Smooth muscle cell (in vitro differentiated cells): ENCODE data around the gene C15orf61. TPM values are rescaled to one million over a fixed set of nuclear protein-coding genes. Genes with fewer than 3 reads are reported as not detected.

Experiments used
- DNase-seq: peaks from one replicate; lab custom pipeline; 2025; ENCODE audit not compliant: unreplicated experiment; lab: John Stamatoyannopoulos, UW
- H2AFZ ChIP-seq: fragments of 200-600 bp; sonication (generic); 2 replicates; pipeline ENCODE4 v1.6.0; 2016; ENCODE audit warnings: antibody characterized with exemption, low read depth, mild to moderate bottlenecking
- H3F3A ChIP-seq: fragments of 200-600 bp; sonication (generic); 2 replicates; pipeline ENCODE4 v1.6.0; 2017; ENCODE audit warnings: antibody characterized with exemption, low read depth
- H3K27ac ChIP-seq: fragments of 200-600 bp; sonication (generic); 2 replicates; pipeline ENCODE4 v1.5.1; 2016; ENCODE audit warnings: low read depth, mild to moderate bottlenecking
- H3K27me3 ChIP-seq: fragments of 200-600 bp; sonication (generic); 2 replicates; pipeline ENCODE4 v1.6.1; 2016; ENCODE audit warnings: low read depth, mild to moderate bottlenecking
- H3K36me3 ChIP-seq: fragments of 200-600 bp; sonication (generic); 2 replicates; pipeline ENCODE4 v1.5.1; 2016; ENCODE audit warnings: low read depth
- H3K4me1 ChIP-seq: fragments of 200-600 bp; sonication (generic); 2 replicates; pipeline ENCODE4 v1.5.1; 2016; ENCODE audit warnings: low read depth
- H3K4me2 ChIP-seq: fragments of 200-600 bp; sonication (generic); 2 replicates; pipeline ENCODE4 v1.6.0; 2016; ENCODE audit warnings: mild to moderate bottlenecking
- H3K4me3 ChIP-seq: fragments of 200-600 bp; sonication (generic); 2 replicates; pipeline ENCODE4 v1.5.1; 2016; ENCODE audit warnings: mild to moderate bottlenecking
- H3K79me2 ChIP-seq: fragments of 200-600 bp; sonication (generic); 2 replicates; pipeline ENCODE4 v1.6.0; 2016; ENCODE audit warnings: low read depth, mild to moderate bottlenecking
- H3K9ac ChIP-seq: fragments of 200-600 bp; sonication (generic); 2 replicates; pipeline ENCODE4 v1.6.0; 2016; ENCODE audit warnings: low read depth
- H3K9me3 ChIP-seq: fragments of 200-600 bp; sonication (generic); replicated peaks from 2 replicates; pipeline ENCODE4 v1.5.1; 2016; ENCODE audit warnings: low read depth
- H4K20me1 ChIP-seq: fragments of 200-600 bp; sonication (generic); 2 replicates; pipeline ENCODE4 v1.6.0; 2016; ENCODE audit warnings: low read depth
- WGBS: methylation state at CpG from one replicate; pipeline ENCODE4 v1.1.7; 2016; ENCODE audit warnings: low lambda C conversion rate; 5-methylcytosine and 5-hydroxymethylcytosine counted together
- polyA plus RNA-seq: library from polyadenylated mRNA; unstranded; fragments of >200 nt; fragmentation: Nextera tagmentation; extraction: Ambion mirVana; gene quantifications from 2 replicates; pipeline ENCODE4 v1.2.1, GENCODE V29; 2016
- total RNA-seq: library from RNA; depleted of rRNA; stranded (reverse); fragments of >200 nt; gene quantifications from 2 replicates; pipeline ENCODE4 v1.2.3, GENCODE V29; 2014
- TF ChIP-seq, protein P1 (sequence below): fragments of 200-600 bp; sonication (generic); IDR thresholded peaks from 2 replicates; pipeline ENCODE4 v1.5.1; 2017; ENCODE audit warnings: borderline replicate concordance, mild to moderate bottlenecking, antibody characterized with exemption; ENCODE audit not compliant: insufficient read depth, poor library complexity, severe bottlenecking

C15orf61 gene
- total and polyA plus RNA-seq, 2 experiments from 2014 or later, result 5.6 to 8.0 TPM

DNA sequence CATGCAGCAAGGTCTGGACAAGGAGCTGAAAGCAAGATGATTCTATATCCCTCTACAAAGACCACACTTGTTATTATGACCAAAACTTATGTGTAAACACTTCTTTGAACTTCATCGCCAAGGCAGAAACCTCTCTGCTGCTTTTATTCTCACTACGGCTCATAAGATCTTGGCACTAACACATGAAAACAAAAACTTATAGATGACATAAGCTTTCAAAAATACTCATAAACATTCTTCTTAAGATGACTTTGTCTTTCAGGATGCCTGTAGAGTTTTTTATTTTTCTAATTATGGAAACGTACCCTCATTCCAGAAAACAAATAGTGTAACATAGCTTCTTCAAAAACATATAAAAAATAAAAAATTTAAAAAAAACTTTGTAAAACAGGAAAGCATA, 12.5 kb upstream of the C15orf61 start:
- no peak overlapping the region for H2AFZ ChIP-seq
- no peaks in the 10 kb centered on the region for H3K36me3 ChIP-seq
- H3K27me3 ChIP-seq, result no peaks in the 10 kb centered on the region
- no peak overlapping the region for H3K4me3 ChIP-seq
- H3K27ac ChIP-seq, result no peak overlapping the region
- H3F3A ChIP-seq, result no peaks in the 10 kb centered on the region
- no peaks in the 10 kb centered on the region for H3K9me3 ChIP-seq
- no peak overlapping the region for H3K9ac ChIP-seq
- H3K4me1 ChIP-seq, result no peaks in the 10 kb centered on the region
- H4K20me1 ChIP-seq, result no peaks in the 10 kb centered on the region
- WGBS, result 96% methylated on average over 3 of the region's 3 CpGs
- TF ChIP-seq, protein P1, sequence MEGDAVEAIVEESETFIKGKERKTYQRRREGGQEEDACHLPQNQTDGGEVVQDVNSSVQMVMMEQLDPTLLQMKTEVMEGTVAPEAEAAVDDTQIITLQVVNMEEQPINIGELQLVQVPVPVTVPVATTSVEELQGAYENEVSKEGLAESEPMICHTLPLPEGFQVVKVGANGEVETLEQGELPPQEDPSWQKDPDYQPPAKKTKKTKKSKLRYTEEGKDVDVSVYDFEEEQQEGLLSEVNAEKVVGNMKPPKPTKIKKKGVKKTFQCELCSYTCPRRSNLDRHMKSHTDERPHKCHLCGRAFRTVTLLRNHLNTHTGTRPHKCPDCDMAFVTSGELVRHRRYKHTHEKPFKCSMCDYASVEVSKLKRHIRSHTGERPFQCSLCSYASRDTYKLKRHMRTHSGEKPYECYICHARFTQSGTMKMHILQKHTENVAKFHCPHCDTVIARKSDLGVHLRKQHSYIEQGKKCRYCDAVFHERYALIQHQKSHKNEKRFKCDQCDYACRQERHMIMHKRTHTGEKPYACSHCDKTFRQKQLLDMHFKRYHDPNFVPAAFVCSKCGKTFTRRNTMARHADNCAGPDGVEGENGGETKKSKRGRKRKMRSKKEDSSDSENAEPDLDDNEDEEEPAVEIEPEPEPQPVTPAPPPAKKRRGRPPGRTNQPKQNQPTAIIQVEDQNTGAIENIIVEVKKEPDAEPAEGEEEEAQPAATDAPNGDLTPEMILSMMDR, result no peak
- no peak for DNase-seq
- H3K4me2 ChIP-seq, result no peak overlapping the region
- H3K79me2 ChIP-seq, result no peaks in the 10 kb centered on the region

- no peaks in the 10 kb centered on the region for H3K27me3 ChIP-seq
- H3F3A ChIP-seq, result no peaks in the 10 kb centered on the region
- no peaks in the 10 kb centered on the region for H3K79me2 ChIP-seq
- TF ChIP-seq, protein P1, result no peak
- no peaks in the 10 kb centered on the region for H3K4me1 ChIP-seq
- H3K4me3 ChIP-seq, result no peak overlapping the region
- 97% methylated on average over 4 of the region's 4 CpGs for WGBS
- H3K9me3 ChIP-seq, result no peaks in the 10 kb centered on the region
- no peak overlapping the region for H2AFZ ChIP-seq
- H4K20me1 ChIP-seq, result no peaks in the 10 kb centered on the region
- no peak overlapping the region for H3K9ac ChIP-seq
- no peaks in the 10 kb centered on the region for H3K36me3 ChIP-seq
- H3K27ac ChIP-seq, result no peak overlapping the region
- no peak overlapping the region for H3K4me2 ChIP-seq
- no peak for DNase-seq
These were observed 11.0 kb upstream of the C15orf61 start for GRCh38 chr15:67509918-67510317.

- peak overlapping the region; percentile 13 for H3K4me2 ChIP-seq
- TF ChIP-seq, protein P1, result no peak
- no peak overlapping the region for H3K4me3 ChIP-seq
- no peak overlapping the region for H3K27ac ChIP-seq
- H3F3A ChIP-seq, result no peaks in the 10 kb centered on the region
- no peaks in the 10 kb centered on the region for H3K4me1 ChIP-seq
- no peaks in the 10 kb centered on the region for H3K27me3 ChIP-seq
- H2AFZ ChIP-seq, result no peak overlapping the region
- H3K36me3 ChIP-seq, result no peaks in the 10 kb centered on the region
- H3K9ac ChIP-seq, result no peak overlapping the region
- WGBS, result 70% methylated on average over 7 of the region's 7 CpGs
- no peak for DNase-seq
- no peaks in the 10 kb centered on the region for H4K20me1 ChIP-seq
- H3K9me3 ChIP-seq, result no peaks in the 10 kb centered on the region
- H3K79me2 ChIP-seq, result no peaks in the 10 kb centered on the region
These were observed 10.2 kb upstream of the C15orf61 start for GRCh38 chr15:67510597-67511190.

DNA sequence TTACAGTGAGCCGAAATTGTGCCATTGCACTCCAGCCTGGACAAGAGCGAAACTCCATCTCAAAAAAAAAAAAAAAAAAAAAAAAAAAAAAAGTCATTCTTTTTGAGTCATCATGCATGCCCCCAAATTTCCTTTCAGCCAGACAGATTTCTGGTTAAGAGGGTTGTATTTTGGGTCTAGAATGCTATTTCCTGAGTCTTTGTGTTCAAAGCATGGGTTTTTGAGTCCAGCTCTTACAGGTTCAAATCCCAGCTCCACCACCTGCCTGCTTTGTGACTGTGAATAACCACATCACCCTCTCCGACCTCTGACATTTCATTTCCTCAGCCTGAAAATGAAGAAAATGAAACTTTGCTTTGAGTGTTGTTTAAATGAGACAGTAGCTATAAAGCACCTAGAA, 9.3 kb upstream of the C15orf61 start:
- Histone ChIP-seq H3K79me2 (no peaks in the 10 kb centered on the region), H3K9ac (no peak overlapping the region), H4K20me1 (no peaks in the 10 kb centered on the region), H3K27ac (no peak overlapping the region), H3K27me3 (no peaks in the 10 kb centered on the region), H3K4me2 (no peak overlapping the region), H3K9me3 (no peaks in the 10 kb centered on the region), H2AFZ (no peak overlapping the region), H3K4me3 (no peak overlapping the region), H3K4me1 (no peaks in the 10 kb centered on the region), H3F3A (no peaks in the 10 kb centered on the region), H3K36me3 (no peaks in the 10 kb centered on the region)
- TF ChIP-seq, protein P1, result no peak
- WGBS, result 73% methylated on average over 2 of the region's 3 CpGs
- no peak for DNase-seq
